Measurements from ENCODE around the gene TLE7. TPM values are rescaled to one million over a fixed set of nuclear protein-coding genes. Genes with fewer than 3 reads are reported as not detected.

The TLE7 gene
- polyA plus RNA-seq, 4 donors, result not detected

- no peak for DNase-seq (ENCODE audit: low read depth in 4 of 4, low spot score in 2 of 4)
These were observed 11.2 kb upstream of the TLE7 start for GRCh38 chr16:71453036-71453435.

- no peak for DNase-seq (ENCODE audit: low read depth in 4 of 4, low spot score in 2 of 4)
These were observed 7.2 kb upstream of the TLE7 start for GRCh38 chr16:71449020-71449419.

GRCh38 chr16:71448274-71448866, 6.5 kb upstream of the TLE7 start:
- DNase-seq (ENCODE audit: low read depth in 4 of 4, low spot score in 2 of 4), result no peak

- no peak for DNase-seq (ENCODE audit: low read depth in 4 of 4, low spot score in 2 of 4)
These were observed 1.9 kb upstream of the TLE7 start for GRCh38 chr16:71443714-71444113.

GRCh38 chr16:71441348-71442050, 355 bp downstream of the TLE7 start:
- no peak for DNase-seq (ENCODE audit: low read depth in 4 of 4, low spot score in 2 of 4)

- DNase-seq (ENCODE audit: low read depth in 4 of 4, low spot score in 2 of 4), result no peak
These were observed 1.0 kb downstream of the TLE7 start for GRCh38 chr16:71440669-71441347.

- no peak for DNase-seq (ENCODE audit: low read depth in 4 of 4, low spot score in 2 of 4)
These were observed 2.3 kb downstream of the TLE7 start for GRCh38 chr16:71439523-71439922.

- no peak for DNase-seq (ENCODE audit: low read depth in 4 of 4, low spot score in 2 of 4)
These were observed 5.4 kb downstream of the TLE7 start for GRCh38 chr16:71436473-71436872.

GRCh38 chr16:71432906-71433305, 8.9 kb downstream of the TLE7 start:
- DNase-seq (ENCODE audit: low read depth in 4 of 4, low spot score in 2 of 4), result no peak

- DNase-seq (ENCODE audit: low read depth in 4 of 4, low spot score in 2 of 4), result no peak
These were observed 9.9 kb downstream of the TLE7 start for GRCh38 chr16:71431991-71432390.

GRCh38 chr16:71431176-71431575, 10.7 kb downstream of the TLE7 start:
- DNase-seq (ENCODE audit: low read depth in 4 of 4, low spot score in 2 of 4), result no peak

- no peak for DNase-seq (ENCODE audit: low read depth in 4 of 4, low spot score in 2 of 4)
These were observed 11.1 kb downstream of the TLE7 start for GRCh38 chr16:71430744-71431143.

- DNase-seq (ENCODE audit: low read depth in 4 of 4, low spot score in 2 of 4), result no peak
These were observed 12.3 kb downstream of the TLE7 start for GRCh38 chr16:71429581-71429980.

- no peak for DNase-seq (ENCODE audit: low read depth in 4 of 4, low spot score in 2 of 4)
These were observed 13.0 kb downstream of the TLE7 start for GRCh38 chr16:71428883-71429282.

GRCh38 chr16:71428385-71428784, 13.5 kb downstream of the TLE7 start:
- no peak for DNase-seq (ENCODE audit: low read depth in 4 of 4, low spot score in 2 of 4)

- no peak for DNase-seq (ENCODE audit: low read depth in 4 of 4, low spot score in 2 of 4)
These were observed 14.8 kb downstream of the TLE7 start for GRCh38 chr16:71426880-71427615.

GRCh38 chr16:71426069-71426879, 15.6 kb downstream of the TLE7 start:
- DNase-seq (ENCODE audit: low read depth in 4 of 4, low spot score in 2 of 4), result peak in 1 of 4 donors; percentile 21

- DNase-seq (ENCODE audit: low read depth in 4 of 4, low spot score in 2 of 4), result no peak
These were observed 16.1 kb downstream of the TLE7 start for GRCh38 chr16:71425746-71426068.

- no peak for DNase-seq (ENCODE audit: low read depth in 4 of 4, low spot score in 2 of 4)
These were observed 17.2 kb downstream of the TLE7 start for GRCh38 chr16:71424626-71425025.

GRCh38 chr16:71423865-71424264, 18.0 kb downstream of the TLE7 start:
- no peak for DNase-seq (ENCODE audit: low read depth in 4 of 4, low spot score in 2 of 4)

GRCh38 chr16:71423016-71423415, 18.8 kb downstream of the TLE7 start:
- no peak for DNase-seq (ENCODE audit: low read depth in 4 of 4, low spot score in 2 of 4)

Measured in left renal cortex interstitium (tissue), 4 donors.